PC-3 (cell line): ENCODE measurements around the gene PPP1R13B. TPM values are rescaled to one million over a fixed set of nuclear protein-coding genes. Genes with fewer than 3 reads are reported as not detected.

ENCODE experiments used
- ATAC-seq: fragments of 200-7000 bp; cut with Tn5 transposase; 2 replicates; pipeline ENCODE4 v1.9.1; 2020; ENCODE audit warnings: mild to moderate bottlenecking, moderate library complexity
- BruUV-seq: library from RNA; stranded (reverse); fragments of 400-500 nt; replicated peaks from 2 replicates; lab custom pipeline; 2021; lab: Mats Ljungman, UMichigan
- CTCF ChIA-PET: fragments of 300-600 bp; sonication (Branson Sonifier 250); formaldehyde crosslinking; loops from one replicate; lab custom pipeline; 2022; ENCODE audit warnings: antibody characterized with exemption; lab: Charles Lee
- POLR2A ChIA-PET: fragments of 300-600 bp; sonication (Branson Sonifier 250); formaldehyde crosslinking; loops from one replicate; lab custom pipeline; 2022; ENCODE audit warnings: antibody characterized with exemption; ENCODE audit not compliant: unreplicated experiment; lab: Charles Lee
- DNase-seq: peaks from one replicate; pipeline ENCODE4 v3.0.0-alpha.2; 2015
- H2AFZ ChIP-seq: fragments of 300-600 bp; sonication (generic); 2 replicates; pipeline ENCODE4 v1.6.0; 2016; ENCODE audit warnings: antibody characterized with exemption, low read length
- H3F3A ChIP-seq: fragments of 300-600 bp; sonication (generic); one replicate; pipeline ENCODE4 v1.6.0; 2017; ENCODE audit warnings: antibody characterized with exemption, low read length, control low read depth, mild to moderate bottlenecking; ENCODE audit not compliant: unreplicated experiment
- H3K27ac ChIP-seq: fragments of 300-600 bp; sonication (generic); 2 replicates; pipeline ENCODE4 v1.5.1; 2016; ENCODE audit warnings: mild to moderate bottlenecking, low read length
- H3K27me3 ChIP-seq: fragments of 300-600 bp; sonication (generic); 2 replicates; pipeline ENCODE4 v1.6.1; 2016; ENCODE audit warnings: low read length, mixed read lengths
- H3K36me3 ChIP-seq: fragments of 300-600 bp; sonication (generic); 2 replicates; pipeline ENCODE4 v1.6.1; 2016; ENCODE audit warnings: low read depth, mixed run types, low read length, mixed read lengths
- H3K4me1 ChIP-seq: fragments of 300-600 bp; sonication (generic); 2 replicates; pipeline ENCODE4 v1.5.1; 2016; ENCODE audit warnings: low read length; ENCODE audit not compliant: insufficient read depth
- H3K4me2 ChIP-seq: fragments of 300-600 bp; sonication (generic); 2 replicates; pipeline ENCODE4 v1.6.0; 2016; ENCODE audit warnings: low read length
- H3K4me3 ChIP-seq: fragments of 300-600 bp; sonication (generic); 2 replicates; pipeline ENCODE4 v1.5.1; 2016; ENCODE audit warnings: mild to moderate bottlenecking, low read length, mixed read lengths
- H3K79me2 ChIP-seq: fragments of 300-600 bp; sonication (generic); 2 replicates; pipeline ENCODE4 v1.6.1; 2017; ENCODE audit warnings: low read length, mixed read lengths
- H3K9ac ChIP-seq: fragments of 300-600 bp; sonication (generic); 2 replicates; pipeline ENCODE4 v1.6.0; 2016; ENCODE audit warnings: mild to moderate bottlenecking, low read length
- H3K9me2 ChIP-seq: fragments of 300-600 bp; sonication (generic); replicated peaks from 2 replicates; pipeline ENCODE4 v1.6.1; 2016; ENCODE audit warnings: mixed run types, low read length, mixed read lengths
- H3K9me3 ChIP-seq: fragments of 300-600 bp; sonication (generic); 2 replicates; pipeline ENCODE4 v1.6.1; 2016; ENCODE audit warnings: low read length, mixed read lengths
- H4K20me1 ChIP-seq: fragments of 300-600 bp; sonication (generic); 2 replicates; pipeline ENCODE4 v1.6.1; 2016; ENCODE audit warnings: low read length, mixed read lengths
- CTCF ChIP-seq: fragments of 300-600 bp; sonication (generic); conservative IDR thresholded peaks from 2 replicates; pipeline ENCODE4 v1.5.1; 2017; ENCODE audit warnings: antibody characterized with exemption, low read depth, mild to moderate bottlenecking, low read length
- EZH2 ChIP-seq: fragments of 300-600 bp; sonication (generic); IDR thresholded peaks from one replicate; pipeline ENCODE4 v1.6.1; 2017; ENCODE audit warnings: antibody characterized with exemption, mild to moderate bottlenecking, low read length; ENCODE audit not compliant: unreplicated experiment
- EZH2phosphoT487 ChIP-seq: fragments of 300-600 bp; sonication (generic); IDR thresholded peaks from 2 replicates; pipeline ENCODE4 v1.6.1; 2018; ENCODE audit warnings: mild to moderate bottlenecking, antibody characterized with exemption, low read length, borderline replicate concordance
- intact Hi-C: fragments of 100-400 bp; cut with micrococcal nuclease; formaldehyde crosslinking; loops from 2 replicates; pipeline ENCODE4 v1.9.0; 2023
- total RNA-seq: library from RNA; depleted of rRNA; stranded (reverse); fragments of >200 nt; gene quantifications from 2 replicates; pipeline ENCODE4 v1.2.3, GENCODE V29; 2014

The PPP1R13B gene
- total RNA-seq, 1 experiment from 2014 or later: 13.0 TPM

GRCh38 chr14:103767336-103767894, 80.0 kb downstream of the PPP1R13B start:
- no peaks in the 10 kb centered on the region for H3K4me1 ChIP-seq
- no peak overlapping the region for H3K27ac ChIP-seq
- no peak overlapping the region for H3K4me3 ChIP-seq
- ChIA-PET CTCF (no interaction called here), POLR2A (no interaction called here)
- DNase-seq: no peak
- H3K4me2 ChIP-seq: no peak overlapping the region
- H3K9ac ChIP-seq: no peak overlapping the region
- H2AFZ ChIP-seq: no peak overlapping the region
- TF ChIP-seq EZH2: no peak
- no peaks in the 10 kb centered on the region for H3K9me2 ChIP-seq
- H4K20me1 ChIP-seq: no peaks in the 10 kb centered on the region
- H3K79me2 ChIP-seq: no peaks in the 10 kb centered on the region
- BruUV-seq: no TSS peak
- no peaks in the 10 kb centered on the region for H3K27me3 ChIP-seq
- peaks cover 7% of the 10 kb centered on the region; the same call in 1 of the 2 replicates for H3K36me3 ChIP-seq
- H3F3A ChIP-seq: no peaks in the 10 kb centered on the region
- ATAC-seq: no peak
- intact Hi-C loops: no loop called here
- H3K9me3 ChIP-seq: no peaks in the 10 kb centered on the region

GRCh38 chr14:103765526-103765925, 81.8 kb downstream of the PPP1R13B start:
- no peaks in the 10 kb centered on the region for H4K20me1 ChIP-seq
- BruUV-seq: no TSS peak
- ATAC-seq (no peak), DNase-seq (no peak)
- no peak overlapping the region for H3K4me3 ChIP-seq
- no peaks in the 10 kb centered on the region for H3K9me3 ChIP-seq
- H3K4me1 ChIP-seq: peaks cover 4% of the 10 kb centered on the region; the same call in 1 of the 2 replicates
- no peaks in the 10 kb centered on the region for H3K9me2 ChIP-seq
- no peaks in the 10 kb centered on the region for H3F3A ChIP-seq
- no peaks in the 10 kb centered on the region for H3K27me3 ChIP-seq
- no peak overlapping the region for H2AFZ ChIP-seq
- H3K4me2 ChIP-seq: no peak overlapping the region
- no peaks in the 10 kb centered on the region for H3K79me2 ChIP-seq
- H3K27ac ChIP-seq: no peak overlapping the region
- ChIA-PET POLR2A (no interaction called here), CTCF (no interaction called here)
- no peak overlapping the region for H3K9ac ChIP-seq
- peaks cover 7% of the 10 kb centered on the region; the same call in 1 of the 2 replicates for H3K36me3 ChIP-seq
- TF ChIP-seq EZH2phosphoT487: no peak
- TF ChIP-seq CTCF: no peak
- TF ChIP-seq EZH2: no peak
- intact Hi-C loops: no loop called here

GRCh38 chr14:103763730-103764488, 83.5 kb downstream of the PPP1R13B start:
- Histone ChIP-seq H3K4me2 (no peak overlapping the region), H4K20me1 (no peaks in the 10 kb centered on the region), H2AFZ (no peak overlapping the region), H3K27me3 (no peaks in the 10 kb centered on the region), H3K27ac (no peak overlapping the region), H3K36me3 (peaks cover 7% of the 10 kb centered on the region; the same call in 1 of the 2 replicates), H3K79me2 (no peaks in the 10 kb centered on the region), H3K4me1 (peaks cover 4% of the 10 kb centered on the region; the same call in 1 of the 2 replicates), H3F3A (no peaks in the 10 kb centered on the region), H3K9me2 (no peaks in the 10 kb centered on the region), H3K9me3 (no peaks in the 10 kb centered on the region), H3K4me3 (no peak overlapping the region), H3K9ac (no peak overlapping the region)
- ChIA-PET POLR2A (interaction anchor here (0.6 kb wide), 1 partner anchor 42 kb away, joined by 17 read pairs; no protein-coding TSS in a partner anchor), CTCF (no interaction called here)
- no TSS peak for BruUV-seq
- ATAC-seq: no peak
- TF ChIP-seq EZH2 (no peak), CTCF (no peak), EZH2phosphoT487 (no peak)
- intact Hi-C loops: no loop called here
- no peak for DNase-seq
